ENCODE measurements around the gene SFXN3.
A peak's percentile ranks its signal among the peaks of the same experiment; 100 is the strongest.

Gene SFXN3

DNA sequence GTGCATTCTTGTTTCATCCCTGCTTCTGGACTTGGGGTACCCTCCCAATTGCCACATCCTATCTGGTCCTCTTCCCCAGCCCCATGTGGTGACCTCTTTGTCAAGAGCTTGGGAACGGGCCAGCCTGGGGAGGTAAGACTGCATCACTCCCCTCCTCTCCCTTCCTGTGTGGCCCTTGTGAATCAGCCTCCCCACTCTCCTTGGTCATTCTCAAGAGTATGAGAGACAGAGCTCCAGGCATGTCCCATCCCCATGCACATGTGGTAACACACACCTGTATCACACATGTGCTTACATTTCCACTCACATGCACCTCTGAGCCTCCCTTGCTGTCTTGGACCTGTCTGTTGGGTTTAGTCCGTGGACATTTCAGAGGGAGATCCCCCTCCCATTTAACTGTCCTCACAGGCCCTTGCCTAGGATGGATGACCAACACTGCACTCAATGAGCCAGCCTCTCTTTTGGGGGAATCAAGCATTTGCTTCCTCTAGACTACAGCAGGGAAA, 46.3 kb upstream of the SFXN3 start:
- Histone ChIP-seq H3K27me3 (ENCODE audit: low read length) (no peaks in the 10 kb centered on the region), H3F3A (ENCODE audit: insufficient read depth) (no peaks in the 10 kb centered on the region; the same call in 1 of the 2 replicates), H3K4me3 (ENCODE audit: insufficient read depth, low read length, poor library complexity, severe bottlenecking) (no peak overlapping the region), H3K79me2 (ENCODE audit: insufficient read depth, low read length) (peaks cover 36% of the 10 kb centered on the region), H3K27ac (ENCODE audit: low read depth, low read length) (no peak overlapping the region), H3K9ac (ENCODE audit: low read length) (no peak overlapping the region), H3K4me2 (ENCODE audit: low read depth, low read length, poor library complexity, severe bottlenecking) (no peak overlapping the region), H4K20me1 (ENCODE audit: low read depth, low read length) (no peaks in the 10 kb centered on the region), H3K9me2 (replicated peaks; ENCODE audit: insufficient read depth, low read length) (no peaks in the 10 kb centered on the region), H3K9me3 (ENCODE audit: insufficient read depth, low read length) (no peaks in the 10 kb centered on the region), H3K36me3 (ENCODE audit: low read length) (no peaks in the 10 kb centered on the region), H2AFZ (ENCODE audit: low read depth, low read length, severe bottlenecking) (no peak overlapping the region)
- TF ChIP-seq, protein P1, sequence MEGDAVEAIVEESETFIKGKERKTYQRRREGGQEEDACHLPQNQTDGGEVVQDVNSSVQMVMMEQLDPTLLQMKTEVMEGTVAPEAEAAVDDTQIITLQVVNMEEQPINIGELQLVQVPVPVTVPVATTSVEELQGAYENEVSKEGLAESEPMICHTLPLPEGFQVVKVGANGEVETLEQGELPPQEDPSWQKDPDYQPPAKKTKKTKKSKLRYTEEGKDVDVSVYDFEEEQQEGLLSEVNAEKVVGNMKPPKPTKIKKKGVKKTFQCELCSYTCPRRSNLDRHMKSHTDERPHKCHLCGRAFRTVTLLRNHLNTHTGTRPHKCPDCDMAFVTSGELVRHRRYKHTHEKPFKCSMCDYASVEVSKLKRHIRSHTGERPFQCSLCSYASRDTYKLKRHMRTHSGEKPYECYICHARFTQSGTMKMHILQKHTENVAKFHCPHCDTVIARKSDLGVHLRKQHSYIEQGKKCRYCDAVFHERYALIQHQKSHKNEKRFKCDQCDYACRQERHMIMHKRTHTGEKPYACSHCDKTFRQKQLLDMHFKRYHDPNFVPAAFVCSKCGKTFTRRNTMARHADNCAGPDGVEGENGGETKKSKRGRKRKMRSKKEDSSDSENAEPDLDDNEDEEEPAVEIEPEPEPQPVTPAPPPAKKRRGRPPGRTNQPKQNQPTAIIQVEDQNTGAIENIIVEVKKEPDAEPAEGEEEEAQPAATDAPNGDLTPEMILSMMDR (IDR thresholded peaks at IDR 0.05; ENCODE audit: insufficient read depth, low read length, poor library complexity, severe bottlenecking), result no peak
- TF ChIP-seq EZH2phosphoT487 (conservative IDR thresholded peaks at IDR 0.05; ENCODE audit: low read length), result no peak

GRCh38 chr10:100985336-100985735, 45.7 kb upstream of the SFXN3 start:
- H3K27me3 ChIP-seq (ENCODE audit: low read length), result no peaks in the 10 kb centered on the region
- H2AFZ ChIP-seq (ENCODE audit: low read depth, low read length, severe bottlenecking), result no peak overlapping the region
- no peaks in the 10 kb centered on the region for H4K20me1 ChIP-seq (ENCODE audit: low read depth, low read length)
- H3K9me3 ChIP-seq (ENCODE audit: insufficient read depth, low read length), result no peaks in the 10 kb centered on the region
- TF ChIP-seq EZH2phosphoT487 (conservative IDR thresholded peaks at IDR 0.05; ENCODE audit: low read length), result no peak
- TF ChIP-seq, protein P1 (IDR thresholded peaks at IDR 0.05; ENCODE audit: insufficient read depth, low read length, poor library complexity, severe bottlenecking), result no peak
- no peak overlapping the region for H3K27ac ChIP-seq (ENCODE audit: low read depth, low read length)
- H3K4me3 ChIP-seq (ENCODE audit: insufficient read depth, low read length, poor library complexity, severe bottlenecking), result no peak overlapping the region
- H3K36me3 ChIP-seq (ENCODE audit: low read length), result no peaks in the 10 kb centered on the region
- H3K79me2 ChIP-seq (ENCODE audit: insufficient read depth, low read length), result peaks cover 42% of the 10 kb centered on the region
- no peaks in the 10 kb centered on the region; the same call in 1 of the 2 replicates for H3F3A ChIP-seq (ENCODE audit: insufficient read depth)
- no peaks in the 10 kb centered on the region for H3K9me2 ChIP-seq (replicated peaks; ENCODE audit: insufficient read depth, low read length)
- H3K4me2 ChIP-seq (ENCODE audit: low read depth, low read length, poor library complexity, severe bottlenecking), result no peak overlapping the region
- no peak overlapping the region for H3K9ac ChIP-seq (ENCODE audit: low read length)

GRCh38 chr10:100986623-100986951, 44.4 kb upstream of the SFXN3 start:
- no peaks in the 10 kb centered on the region for H3K36me3 ChIP-seq (ENCODE audit: low read length)
- peak overlapping the region; percentile 92 for H3K4me2 ChIP-seq (ENCODE audit: low read depth, low read length, poor library complexity, severe bottlenecking)
- H4K20me1 ChIP-seq (ENCODE audit: low read depth, low read length), result no peaks in the 10 kb centered on the region
- H3K27ac ChIP-seq (ENCODE audit: low read depth, low read length), result no peak overlapping the region
- TF ChIP-seq EZH2phosphoT487 (conservative IDR thresholded peaks at IDR 0.05; ENCODE audit: low read length), result no peak
- TF ChIP-seq, protein P1 (IDR thresholded peaks at IDR 0.05; ENCODE audit: insufficient read depth, low read length, poor library complexity, severe bottlenecking), result no peak
- H2AFZ ChIP-seq (ENCODE audit: low read depth, low read length, severe bottlenecking), result peak overlapping the region; percentile 88
- peaks cover 44% of the 10 kb centered on the region for H3K79me2 ChIP-seq (ENCODE audit: insufficient read depth, low read length)
- H3F3A ChIP-seq (ENCODE audit: insufficient read depth), result no peaks in the 10 kb centered on the region; the same call in 1 of the 2 replicates
- H3K4me3 ChIP-seq (ENCODE audit: insufficient read depth, low read length, poor library complexity, severe bottlenecking), result peak overlapping the region; percentile 99
- H3K9me3 ChIP-seq (ENCODE audit: insufficient read depth, low read length), result no peaks in the 10 kb centered on the region
- H3K27me3 ChIP-seq (ENCODE audit: low read length), result no peaks in the 10 kb centered on the region
- H3K9ac ChIP-seq (ENCODE audit: low read length), result peak overlapping the region; percentile 77
- no peaks in the 10 kb centered on the region for H3K9me2 ChIP-seq (replicated peaks; ENCODE audit: insufficient read depth, low read length)
